Measurements from ENCODE around the gene SHROOM2. TPM values are rescaled to one million over a fixed set of nuclear protein-coding genes. Genes with fewer than 3 reads are reported as not detected.
A peak's percentile ranks its signal among the peaks of the same experiment; 100 is the strongest.

Gene SHROOM2
- total RNA-seq, 1 experiment from 2014 or later: 13.9 TPM

DNA sequence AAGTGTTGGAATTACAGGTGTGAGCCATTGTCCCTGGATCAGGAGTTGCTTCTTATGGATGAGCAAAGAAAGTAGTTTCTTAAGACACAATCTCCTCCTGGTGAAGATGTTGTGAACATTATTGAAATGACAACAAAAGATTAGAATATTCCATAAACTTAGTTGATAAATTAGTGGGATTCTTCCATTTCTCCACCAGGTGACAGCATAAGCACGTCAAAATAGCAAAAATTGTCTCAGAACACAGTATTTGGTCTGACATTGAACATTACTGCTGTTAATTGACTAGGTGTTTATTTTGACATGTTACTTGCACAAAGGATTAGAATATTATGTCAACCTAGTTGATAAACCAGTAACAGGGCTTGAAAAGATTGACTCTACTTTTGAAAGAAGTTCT is 202.5 kb downstream of the SHROOM2 start:
- TF ChIP-seq, protein P1, sequence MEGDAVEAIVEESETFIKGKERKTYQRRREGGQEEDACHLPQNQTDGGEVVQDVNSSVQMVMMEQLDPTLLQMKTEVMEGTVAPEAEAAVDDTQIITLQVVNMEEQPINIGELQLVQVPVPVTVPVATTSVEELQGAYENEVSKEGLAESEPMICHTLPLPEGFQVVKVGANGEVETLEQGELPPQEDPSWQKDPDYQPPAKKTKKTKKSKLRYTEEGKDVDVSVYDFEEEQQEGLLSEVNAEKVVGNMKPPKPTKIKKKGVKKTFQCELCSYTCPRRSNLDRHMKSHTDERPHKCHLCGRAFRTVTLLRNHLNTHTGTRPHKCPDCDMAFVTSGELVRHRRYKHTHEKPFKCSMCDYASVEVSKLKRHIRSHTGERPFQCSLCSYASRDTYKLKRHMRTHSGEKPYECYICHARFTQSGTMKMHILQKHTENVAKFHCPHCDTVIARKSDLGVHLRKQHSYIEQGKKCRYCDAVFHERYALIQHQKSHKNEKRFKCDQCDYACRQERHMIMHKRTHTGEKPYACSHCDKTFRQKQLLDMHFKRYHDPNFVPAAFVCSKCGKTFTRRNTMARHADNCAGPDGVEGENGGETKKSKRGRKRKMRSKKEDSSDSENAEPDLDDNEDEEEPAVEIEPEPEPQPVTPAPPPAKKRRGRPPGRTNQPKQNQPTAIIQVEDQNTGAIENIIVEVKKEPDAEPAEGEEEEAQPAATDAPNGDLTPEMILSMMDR (conservative IDR thresholded peaks at IDR 0.05): peak; percentile 45
- WGBS (ENCODE audit: extremely low coverage, insufficient read length, low lambda C conversion rate): no CpG with 5 or more reads among the region's 1 CpG
- H3K4ac ChIP-seq (ENCODE audit: low read depth, low read length): no peak overlapping the region

More for the DNA sequence above, 202.5 kb downstream of the SHROOM2 start:
- no peak overlapping the region for H3K18ac ChIP-seq (ENCODE audit: insufficient read length, low read depth, low read length)
- no peaks in the 10 kb centered on the region for H3K23me2 ChIP-seq (ENCODE audit: insufficient read length, low read depth, low read length, poor library complexity, severe bottlenecking)
- H2BK5ac ChIP-seq (ENCODE audit: insufficient read length, low read length): no peak overlapping the region
- H2BK15ac ChIP-seq (ENCODE audit: low read depth, low read length): no peak overlapping the region
- H3K27ac ChIP-seq (ENCODE audit: insufficient read length, low read depth, low read length): no peak overlapping the region
- no peak overlapping the region for H3K9ac ChIP-seq (ENCODE audit: extremely low read depth, insufficient read length, low read length)
- H3K9me3 ChIP-seq (ENCODE audit: control insufficient read depth, low read depth, low read length): no peaks in the 10 kb centered on the region
- no peak overlapping the region for H3T11ph ChIP-seq (ENCODE audit: low read length)
- H2AFZ ChIP-seq (ENCODE audit: low read length): no peak overlapping the region
- H2BK20ac ChIP-seq (ENCODE audit: low read depth, low read length, poor library complexity, severe bottlenecking): no peak overlapping the region
- no peak overlapping the region for H2BK12ac ChIP-seq (ENCODE audit: insufficient read length, low read depth, low read length)
- no peak overlapping the region for H3K27ac Mint-ChIP-seq
- H2AK5ac ChIP-seq (ENCODE audit: insufficient read length, low read length): no peak overlapping the region
- peaks cover 4 to 18% (median 14%) of the 10 kb centered on the region in 3 experiments for H3K36me3 Mint-ChIP-seq (ENCODE audit: insufficient read depth in 1 of 3, low read depth in 3 of 3)
- 0 out of 4 replicates have a peak, but pooled peaks cover 0 to 3% of the 10 kb centered on the region in 2 experiments for H3K4me1 Mint-ChIP-seq
- no peak overlapping the region for H2BK120ac ChIP-seq (ENCODE audit: low read depth, low read length, poor library complexity, severe bottlenecking)
- no peak overlapping the region for H4K91ac ChIP-seq (ENCODE audit: insufficient read length, low read depth, low read length)
- no peaks in the 10 kb centered on the region for H3K27me3 ChIP-seq (ENCODE audit: insufficient read depth, low read length)
- H3K4me2 ChIP-seq (ENCODE audit: insufficient read depth, insufficient read length, low read length): no peak overlapping the region
- no peak for DNase-seq
- H4K5ac ChIP-seq (ENCODE audit: insufficient read length, low read depth, low read length): no peak overlapping the region
- no peaks in the 10 kb centered on the region for H3K79me2 ChIP-seq (ENCODE audit: insufficient read depth, low read length)
- no peak overlapping the region for H3K4me3 Mint-ChIP-seq
- H4K20me1 ChIP-seq (ENCODE audit: control insufficient read depth, insufficient read depth, insufficient read length): no peaks in the 10 kb centered on the region
- H3K9me3 Mint-ChIP-seq: peaks cover 47 to 52% of the 10 kb centered on the region in 2 experiments
- H3K14ac ChIP-seq (ENCODE audit: insufficient read depth, low read length): no peak overlapping the region
- H3K4me1 ChIP-seq (ENCODE audit: insufficient read depth, low read length): no peaks in the 10 kb centered on the region
- H3K23ac ChIP-seq (ENCODE audit: insufficient read length, low read depth, low read length): no peak overlapping the region
- no peaks in the 10 kb centered on the region for H3K27me3 Mint-ChIP-seq (ENCODE audit: low read depth)
- H4K8ac ChIP-seq (replicated peaks; ENCODE audit: insufficient read length, low read depth, low read length): no peak overlapping the region
- no peak overlapping the region for H3K56ac ChIP-seq (ENCODE audit: insufficient read length, low read depth, low read length)
- no peaks in the 10 kb centered on the region for H3K79me1 ChIP-seq (ENCODE audit: insufficient read depth, low read depth, low read length, poor library complexity, severe bottlenecking)
